ENCODE measurements around the gene ABCA12.

Gene ABCA12

DNA sequence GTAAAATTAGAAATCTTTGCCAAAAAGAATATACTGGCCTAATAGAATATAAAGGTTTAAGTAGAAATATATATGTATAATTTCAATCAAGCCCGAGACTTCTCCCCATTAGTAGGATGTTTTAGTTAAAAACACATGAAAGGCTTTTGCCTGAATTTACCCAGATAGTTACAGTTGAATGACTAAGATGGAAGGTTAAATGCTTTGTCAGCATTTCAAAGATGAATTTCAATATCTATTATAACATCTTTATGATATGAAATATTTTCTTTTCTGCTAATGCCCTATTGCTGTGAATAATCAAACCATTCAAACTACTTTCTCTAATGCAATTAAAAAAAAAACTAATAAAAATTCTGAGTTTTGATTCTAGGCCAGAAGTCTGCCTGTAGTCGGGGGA lies 18.0 kb upstream of the ABCA12 start:
- H3K79me2 ChIP-seq = no peaks in the 10 kb centered on the region
- no peak overlapping the region for H2AFZ ChIP-seq
- TF ChIP-seq, protein P1, sequence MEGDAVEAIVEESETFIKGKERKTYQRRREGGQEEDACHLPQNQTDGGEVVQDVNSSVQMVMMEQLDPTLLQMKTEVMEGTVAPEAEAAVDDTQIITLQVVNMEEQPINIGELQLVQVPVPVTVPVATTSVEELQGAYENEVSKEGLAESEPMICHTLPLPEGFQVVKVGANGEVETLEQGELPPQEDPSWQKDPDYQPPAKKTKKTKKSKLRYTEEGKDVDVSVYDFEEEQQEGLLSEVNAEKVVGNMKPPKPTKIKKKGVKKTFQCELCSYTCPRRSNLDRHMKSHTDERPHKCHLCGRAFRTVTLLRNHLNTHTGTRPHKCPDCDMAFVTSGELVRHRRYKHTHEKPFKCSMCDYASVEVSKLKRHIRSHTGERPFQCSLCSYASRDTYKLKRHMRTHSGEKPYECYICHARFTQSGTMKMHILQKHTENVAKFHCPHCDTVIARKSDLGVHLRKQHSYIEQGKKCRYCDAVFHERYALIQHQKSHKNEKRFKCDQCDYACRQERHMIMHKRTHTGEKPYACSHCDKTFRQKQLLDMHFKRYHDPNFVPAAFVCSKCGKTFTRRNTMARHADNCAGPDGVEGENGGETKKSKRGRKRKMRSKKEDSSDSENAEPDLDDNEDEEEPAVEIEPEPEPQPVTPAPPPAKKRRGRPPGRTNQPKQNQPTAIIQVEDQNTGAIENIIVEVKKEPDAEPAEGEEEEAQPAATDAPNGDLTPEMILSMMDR (IDR thresholded peaks at IDR 0.05) = no peak
- no peaks in the 10 kb centered on the region for H3K36me3 ChIP-seq (ENCODE audit: control insufficient read depth, insufficient read depth, low read length)
- H3K9me3 ChIP-seq (ENCODE audit: control insufficient read depth, low read length) = no peaks in the 10 kb centered on the region
- no peaks in the 10 kb centered on the region for H3K4me1 ChIP-seq
- no peak overlapping the region for H3K9ac ChIP-seq
- no peak overlapping the region for H3K4me2 ChIP-seq (ENCODE audit: low read length)
- H3K27ac ChIP-seq = no peak overlapping the region
- H3K4me3 ChIP-seq (ENCODE audit: low read depth, low read length) = no peak overlapping the region
- H3K27me3 ChIP-seq (ENCODE audit: control insufficient read depth, insufficient read depth, low read length) = no peaks in the 10 kb centered on the region

DNA sequence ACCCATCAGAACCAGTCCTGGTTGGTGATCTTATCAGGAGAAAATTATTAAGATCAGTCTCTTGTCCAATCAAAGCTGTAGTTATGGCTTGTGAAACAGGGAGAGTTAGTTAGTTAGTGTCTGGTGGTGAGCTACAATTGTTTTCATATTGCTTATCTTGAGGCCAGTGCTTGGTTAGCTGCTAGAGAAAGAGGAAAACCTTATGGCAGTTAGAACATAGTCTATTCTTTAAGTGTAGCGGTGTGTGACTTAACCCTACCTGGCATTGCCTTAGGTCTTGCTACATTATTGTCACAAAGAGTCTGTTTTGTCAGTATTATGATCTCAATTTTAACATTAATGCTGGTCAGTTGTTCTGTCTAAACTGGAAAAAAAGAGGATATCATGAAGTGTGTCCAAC lies 11.5 kb upstream of the ABCA12 start:
- no peaks in the 10 kb centered on the region for H3K27me3 ChIP-seq (ENCODE audit: control insufficient read depth, insufficient read depth, low read length)
- no peak overlapping the region for H3K4me2 ChIP-seq (ENCODE audit: low read length)
- H2AFZ ChIP-seq = no peak overlapping the region
- H3K9me3 ChIP-seq (ENCODE audit: control insufficient read depth, low read length) = no peaks in the 10 kb centered on the region
- no peak overlapping the region for H3K9ac ChIP-seq
- H3K79me2 ChIP-seq = no peaks in the 10 kb centered on the region
- H3K27ac ChIP-seq = no peak overlapping the region
- TF ChIP-seq, protein P1 (IDR thresholded peaks at IDR 0.05) = no peak
- H3K4me1 ChIP-seq = no peaks in the 10 kb centered on the region
- H3K36me3 ChIP-seq (ENCODE audit: control insufficient read depth, insufficient read depth, low read length) = no peaks in the 10 kb centered on the region
- H3K4me3 ChIP-seq (ENCODE audit: low read depth, low read length) = no peak overlapping the region

- no peaks in the 10 kb centered on the region for H3K4me1 ChIP-seq
- no peak overlapping the region for H3K9ac ChIP-seq
- no peaks in the 10 kb centered on the region for H3K27me3 ChIP-seq (ENCODE audit: control insufficient read depth, insufficient read depth, low read length)
- H3K4me2 ChIP-seq (ENCODE audit: low read length) = no peak overlapping the region
- TF ChIP-seq, protein P1 (IDR thresholded peaks at IDR 0.05) = no peak
- H3K27ac ChIP-seq = no peak overlapping the region
- H3K79me2 ChIP-seq = no peaks in the 10 kb centered on the region
- H3K9me3 ChIP-seq (ENCODE audit: control insufficient read depth, low read length) = no peaks in the 10 kb centered on the region
- H2AFZ ChIP-seq = peak overlapping the region; percentile 20
- H3K4me3 ChIP-seq (ENCODE audit: low read depth, low read length) = no peak overlapping the region
- H3K36me3 ChIP-seq (ENCODE audit: control insufficient read depth, insufficient read depth, low read length) = no peaks in the 10 kb centered on the region
Observed at GRCh38 chr2:215149486-215149885, 11.1 kb upstream of the ABCA12 start.

GRCh38 chr2:215149060-215149459 lies 10.6 kb upstream of the ABCA12 start:
- Histone ChIP-seq H3K4me3 (ENCODE audit: low read depth, low read length) (no peak overlapping the region), H2AFZ (no peak overlapping the region), H3K4me2 (ENCODE audit: low read length) (no peak overlapping the region), H3K27ac (no peak overlapping the region), H3K36me3 (ENCODE audit: control insufficient read depth, insufficient read depth, low read length) (no peaks in the 10 kb centered on the region), H3K9ac (no peak overlapping the region), H3K27me3 (ENCODE audit: control insufficient read depth, insufficient read depth, low read length) (no peaks in the 10 kb centered on the region), H3K79me2 (no peaks in the 10 kb centered on the region), H3K4me1 (no peaks in the 10 kb centered on the region), H3K9me3 (ENCODE audit: control insufficient read depth, low read length) (no peaks in the 10 kb centered on the region)
- TF ChIP-seq, protein P1 (IDR thresholded peaks at IDR 0.05) = no peak

DNA sequence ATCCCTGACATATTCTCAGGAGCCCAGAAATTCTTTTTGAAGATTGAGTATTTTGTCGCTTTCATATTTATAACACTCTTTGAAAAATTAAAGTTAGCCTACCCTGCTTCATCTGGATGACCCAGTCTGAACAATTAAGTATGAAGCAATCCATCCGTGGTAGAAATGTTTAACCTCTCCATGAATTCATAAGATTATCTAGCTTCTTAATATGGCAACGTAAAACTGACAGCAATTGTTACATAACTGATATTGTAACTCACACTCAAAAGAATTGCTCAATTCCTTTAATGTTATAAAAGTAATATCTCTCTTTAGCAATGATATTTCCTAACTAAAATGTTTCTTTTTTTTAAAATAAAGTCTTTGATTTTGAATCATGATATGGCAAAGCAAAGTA lies 7.2 kb upstream of the ABCA12 start:
- Histone ChIP-seq H3K27ac (no peak overlapping the region), H3K4me1 (no peaks in the 10 kb centered on the region), H3K36me3 (ENCODE audit: control insufficient read depth, insufficient read depth, low read length) (no peaks in the 10 kb centered on the region), H3K4me3 (ENCODE audit: low read depth, low read length) (no peak overlapping the region), H3K79me2 (no peaks in the 10 kb centered on the region), H3K27me3 (ENCODE audit: control insufficient read depth, insufficient read depth, low read length) (no peaks in the 10 kb centered on the region), H3K4me2 (ENCODE audit: low read length) (no peak overlapping the region), H3K9me3 (ENCODE audit: control insufficient read depth, low read length) (no peaks in the 10 kb centered on the region), H2AFZ (no peak overlapping the region), H3K9ac (no peak overlapping the region)
- TF ChIP-seq, protein P1 (IDR thresholded peaks at IDR 0.05) = no peak

All from parathyroid adenoma (tissue), 2 donors.